Lower lobe of right lung (tissue), 2 donors: ENCODE data around the gene MGAT3. TPM values are rescaled to one million over a fixed set of nuclear protein-coding genes. Genes with fewer than 3 reads are reported as not detected.

Source experiments
- ATAC-seq, 2 donors: fragments of 200-7000 bp; cut with Tn5 transposase; one replicate each; pipeline ENCODE4 v1.9.1; 2020 to 2022; ENCODE audit warnings: mild to moderate bottlenecking in 2 of 2, moderate library complexity in 2 of 2
- DNase-seq: peaks from one replicate; pipeline ENCODE4 v3.0.0-alpha.2; 2020
- H3K27ac ChIP-seq: fragments of 200-600 bp; one replicate; pipeline ENCODE4 v1.8.0; 2022
- H3K27me3 ChIP-seq: fragments of 200-600 bp; one replicate; pipeline ENCODE4 v1.8.0; 2022; ENCODE audit warnings: low read depth
- H3K36me3 ChIP-seq: fragments of 200-600 bp; one replicate; pipeline ENCODE4 v1.8.0; 2022; ENCODE audit warnings: mild to moderate bottlenecking
- H3K4me1 ChIP-seq: fragments of 200-600 bp; one replicate; pipeline ENCODE4 v1.8.0; 2022
- H3K4me3 ChIP-seq: fragments of 200-600 bp; one replicate; pipeline ENCODE4 v1.8.0; 2022; ENCODE audit warnings: mild to moderate bottlenecking
- H3K9me3 ChIP-seq: fragments of 200-600 bp; one replicate; pipeline ENCODE4 v1.8.0; 2022
- intact Hi-C: fragments of 100-400 bp; cut with DNase I; formaldehyde crosslinking; loops from one replicate; pipeline ENCODE4 v1.11.0; 2022
- total RNA-seq: library from RNA; stranded (reverse); fragmentation: NEBNext Ultra II Directional; extraction: Animal tissue kit (Norgen Biotek cat#: 25700); gene quantifications from one replicate; pipeline ENCODE4 v1.2.1, GENCODE V29; 2021
- TF ChIP-seq, protein P1 (sequence below): fragments of 200-600 bp; IDR thresholded peaks from one replicate; pipeline ENCODE4 v1.8.0; 2022; ENCODE audit warnings: antibody characterized with exemption, mild to moderate bottlenecking
- donor health status: DM: no; HTN: yes; CAD: no; lungs with severe emphysema.

Gene MGAT3
- total RNA-seq, 1 donor from 2014 or later = 41.5 TPM

DNA sequence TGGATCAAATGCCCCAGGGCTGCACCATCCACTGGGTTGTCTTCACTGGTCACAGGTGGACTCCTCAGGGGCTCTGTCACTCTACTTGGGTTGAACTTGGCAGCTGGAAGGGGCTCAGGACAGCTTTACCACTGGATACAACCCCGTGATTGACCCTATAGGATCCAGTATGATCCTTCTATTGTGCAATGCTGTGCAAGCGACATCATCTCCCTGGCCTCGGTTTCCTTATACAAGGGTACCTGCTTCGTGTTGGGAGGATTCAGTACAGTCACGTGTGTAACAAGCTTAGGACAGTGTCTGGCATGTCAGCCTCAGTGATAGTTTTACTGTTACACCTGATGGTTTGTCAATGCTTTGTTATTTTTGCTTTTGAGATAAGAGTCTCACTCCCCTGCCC lies 24.8 kb downstream of the MGAT3 start:
- H3K4me3 ChIP-seq = no peak overlapping the region
- H3K9me3 ChIP-seq = no peaks in the 10 kb centered on the region
- no peaks in the 10 kb centered on the region for H3K27me3 ChIP-seq
- no peaks in the 10 kb centered on the region for H3K36me3 ChIP-seq
- H3K27ac ChIP-seq = no peak overlapping the region
- TF ChIP-seq, protein P1, sequence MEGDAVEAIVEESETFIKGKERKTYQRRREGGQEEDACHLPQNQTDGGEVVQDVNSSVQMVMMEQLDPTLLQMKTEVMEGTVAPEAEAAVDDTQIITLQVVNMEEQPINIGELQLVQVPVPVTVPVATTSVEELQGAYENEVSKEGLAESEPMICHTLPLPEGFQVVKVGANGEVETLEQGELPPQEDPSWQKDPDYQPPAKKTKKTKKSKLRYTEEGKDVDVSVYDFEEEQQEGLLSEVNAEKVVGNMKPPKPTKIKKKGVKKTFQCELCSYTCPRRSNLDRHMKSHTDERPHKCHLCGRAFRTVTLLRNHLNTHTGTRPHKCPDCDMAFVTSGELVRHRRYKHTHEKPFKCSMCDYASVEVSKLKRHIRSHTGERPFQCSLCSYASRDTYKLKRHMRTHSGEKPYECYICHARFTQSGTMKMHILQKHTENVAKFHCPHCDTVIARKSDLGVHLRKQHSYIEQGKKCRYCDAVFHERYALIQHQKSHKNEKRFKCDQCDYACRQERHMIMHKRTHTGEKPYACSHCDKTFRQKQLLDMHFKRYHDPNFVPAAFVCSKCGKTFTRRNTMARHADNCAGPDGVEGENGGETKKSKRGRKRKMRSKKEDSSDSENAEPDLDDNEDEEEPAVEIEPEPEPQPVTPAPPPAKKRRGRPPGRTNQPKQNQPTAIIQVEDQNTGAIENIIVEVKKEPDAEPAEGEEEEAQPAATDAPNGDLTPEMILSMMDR = no peak
- intact Hi-C loops = no loop called here
- no peak for ATAC-seq
- no peak for DNase-seq
- H3K4me1 ChIP-seq = no peaks in the 10 kb centered on the region

DNA sequence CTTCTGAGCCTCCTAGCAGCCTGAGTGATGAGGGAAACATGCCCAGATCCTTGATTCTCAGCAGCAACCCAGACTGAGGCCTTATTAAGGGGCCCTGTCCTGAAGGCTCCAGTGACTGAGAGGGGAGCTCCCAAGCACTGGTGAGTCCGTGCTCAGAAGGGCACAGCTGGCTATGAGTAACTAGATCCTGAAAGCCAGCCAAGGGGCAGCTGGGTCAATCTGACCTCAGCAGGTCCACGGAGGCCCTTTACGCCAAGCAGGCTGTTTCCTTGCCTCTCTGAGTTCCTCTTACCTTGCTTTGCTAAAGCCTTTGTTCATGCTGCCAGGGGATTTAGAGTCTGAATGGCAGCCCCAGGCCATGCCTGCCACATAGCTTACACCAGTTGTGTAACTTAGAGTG lies 26.0 kb downstream of the MGAT3 start:
- H3K27ac ChIP-seq = no peak overlapping the region

DNA sequence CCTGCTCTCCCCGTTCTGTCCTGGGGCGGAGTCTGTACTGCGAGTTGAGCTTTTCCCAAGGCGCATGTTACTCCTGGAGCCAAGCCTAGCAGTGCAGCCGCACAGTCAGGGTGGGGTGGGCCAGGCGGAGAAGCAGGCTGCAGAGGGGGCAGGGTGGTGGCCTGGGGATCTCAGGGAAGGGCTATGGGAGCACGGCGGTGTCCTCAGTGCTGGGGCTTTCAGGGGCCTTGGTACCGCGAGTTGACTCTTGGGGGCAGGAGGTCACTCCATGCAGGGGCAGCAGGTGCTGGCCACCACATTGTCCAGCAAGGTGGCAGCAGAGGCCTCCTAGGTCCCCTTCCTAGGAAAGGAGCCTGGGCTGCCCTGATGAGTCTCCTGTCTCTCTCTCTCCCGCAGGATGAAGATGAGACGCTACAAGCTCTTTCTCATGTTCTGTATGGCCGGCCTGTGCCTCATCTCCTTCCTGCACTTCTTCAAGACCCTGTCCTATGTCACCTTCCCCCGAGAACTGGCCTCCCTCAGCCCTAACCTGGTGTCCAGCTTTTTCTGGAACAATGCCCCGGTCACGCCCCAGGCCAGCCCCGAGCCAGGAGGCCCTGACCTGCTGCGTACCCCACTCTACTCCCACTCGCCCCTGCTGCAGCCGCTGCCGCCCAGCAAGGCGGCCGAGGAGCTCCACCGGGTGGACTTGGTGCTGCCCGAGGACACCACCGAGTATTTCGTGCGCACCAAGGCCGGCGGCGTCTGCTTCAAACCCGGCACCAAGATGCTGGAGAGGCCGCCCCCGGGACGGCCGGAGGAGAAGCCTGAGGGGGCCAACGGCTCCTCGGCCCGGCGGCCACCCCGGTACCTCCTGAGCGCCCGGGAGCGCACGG lies 30.4 kb downstream of the MGAT3 start:
- H3K9me3 ChIP-seq = no peaks in the 10 kb centered on the region
- ATAC-seq = no peak
- TF ChIP-seq, protein P1 = no peak
- H3K4me3 ChIP-seq = no peak overlapping the region
- intact Hi-C loops = no loop called here
- H3K27ac ChIP-seq = no peak overlapping the region
- H3K4me1 ChIP-seq = peaks cover 13% of the 10 kb centered on the region
- no peak for DNase-seq
- H3K36me3 ChIP-seq = no peaks in the 10 kb centered on the region
- H3K27me3 ChIP-seq = no peaks in the 10 kb centered on the region

More for the DNA sequence above, 26.0 kb downstream of the MGAT3 start:
- H3K9me3 ChIP-seq = no peaks in the 10 kb centered on the region
- ATAC-seq (no peak), DNase-seq (no peak)
- no peaks in the 10 kb centered on the region for H3K27me3 ChIP-seq
- no peaks in the 10 kb centered on the region for H3K4me1 ChIP-seq
- TF ChIP-seq, protein P1 = no peak
- no peaks in the 10 kb centered on the region for H3K36me3 ChIP-seq
- no peak overlapping the region for H3K4me3 ChIP-seq
- intact Hi-C loops = no loop called here

DNA sequence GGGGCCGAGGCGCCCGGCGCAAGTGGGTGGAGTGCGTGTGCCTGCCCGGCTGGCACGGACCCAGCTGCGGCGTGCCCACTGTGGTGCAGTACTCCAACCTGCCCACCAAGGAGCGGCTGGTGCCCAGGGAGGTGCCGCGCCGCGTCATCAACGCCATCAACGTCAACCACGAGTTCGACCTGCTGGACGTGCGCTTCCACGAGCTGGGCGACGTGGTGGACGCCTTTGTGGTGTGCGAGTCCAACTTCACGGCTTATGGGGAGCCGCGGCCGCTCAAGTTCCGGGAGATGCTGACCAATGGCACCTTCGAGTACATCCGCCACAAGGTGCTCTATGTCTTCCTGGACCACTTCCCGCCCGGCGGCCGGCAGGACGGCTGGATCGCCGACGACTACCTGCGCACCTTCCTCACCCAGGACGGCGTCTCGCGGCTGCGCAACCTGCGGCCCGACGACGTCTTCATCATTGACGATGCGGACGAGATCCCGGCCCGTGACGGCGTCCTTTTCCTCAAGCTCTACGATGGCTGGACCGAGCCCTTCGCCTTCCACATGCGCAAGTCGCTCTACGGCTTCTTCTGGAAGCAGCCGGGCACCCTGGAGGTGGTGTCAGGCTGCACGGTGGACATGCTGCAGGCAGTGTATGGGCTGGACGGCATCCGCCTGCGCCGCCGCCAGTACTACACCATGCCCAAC lies 31.2 kb downstream of the MGAT3 start:
- no peak overlapping the region for H3K4me3 ChIP-seq
- H3K4me1 ChIP-seq = peaks cover 13% of the 10 kb centered on the region
- ATAC-seq = no peak
- DNase-seq = no peak
- no peaks in the 10 kb centered on the region for H3K36me3 ChIP-seq
- no peaks in the 10 kb centered on the region for H3K9me3 ChIP-seq
- TF ChIP-seq, protein P1 = no peak
- no peak overlapping the region for H3K27ac ChIP-seq
- intact Hi-C loops = no loop called here
- no peaks in the 10 kb centered on the region for H3K27me3 ChIP-seq

DNA sequence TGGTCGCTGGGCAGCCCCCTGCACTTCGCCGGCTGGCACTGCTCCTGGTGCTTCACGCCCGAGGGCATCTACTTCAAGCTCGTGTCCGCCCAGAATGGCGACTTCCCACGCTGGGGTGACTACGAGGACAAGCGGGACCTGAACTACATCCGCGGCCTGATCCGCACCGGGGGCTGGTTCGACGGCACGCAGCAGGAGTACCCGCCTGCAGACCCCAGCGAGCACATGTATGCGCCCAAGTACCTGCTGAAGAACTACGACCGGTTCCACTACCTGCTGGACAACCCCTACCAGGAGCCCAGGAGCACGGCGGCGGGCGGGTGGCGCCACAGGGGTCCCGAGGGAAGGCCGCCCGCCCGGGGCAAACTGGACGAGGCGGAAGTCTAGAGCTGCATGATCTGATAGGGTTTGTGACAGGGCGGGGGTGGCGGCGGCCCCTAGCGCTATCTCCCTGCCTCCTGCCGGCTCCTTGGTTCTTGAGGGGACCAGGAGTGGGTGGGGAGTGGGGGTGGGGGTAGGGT lies 31.8 kb downstream of the MGAT3 start:
- H3K4me3 ChIP-seq = no peak overlapping the region
- DNase-seq (no peak), ATAC-seq (no peak)
- H3K27ac ChIP-seq = no peak overlapping the region
- H3K4me1 ChIP-seq = peaks cover 17% of the 10 kb centered on the region
- H3K9me3 ChIP-seq = no peaks in the 10 kb centered on the region
- no peaks in the 10 kb centered on the region for H3K36me3 ChIP-seq
- intact Hi-C loops = no loop called here
- TF ChIP-seq, protein P1 = no peak
- no peaks in the 10 kb centered on the region for H3K27me3 ChIP-seq
